Body of pancreas (tissue), 4 donors: ENCODE data around the gene CTIF. TPM values are rescaled to one million over a fixed set of nuclear protein-coding genes. Genes with fewer than 3 reads are reported as not detected.

Experiments
- ATAC-seq: fragments of 150-250 bp; one replicate; pipeline ENCODE4 v1.9.1; 2016
- DNase-seq, 4 donors: peaks; one replicate each; pipeline ENCODE4 v3.0.0-alpha.2; 2019
- H3K27ac ChIP-seq, 4 donors: fragments of 200-600 bp; sonication (generic); 1 replicate in 3 of 4; 2 replicates in 1 of 4; pipeline versions ENCODE4 v1.5.1 to v1.6.1; 2016 to 2019; ENCODE audit warnings: mild to moderate bottlenecking in 1 of 4, mixed read lengths in 1 of 4, moderate library complexity in 1 of 4
- H3K27me3 ChIP-seq, 2 donors: fragments of 200-600 bp; sonication (generic); one replicate each; pipeline ENCODE4 v1.6.0; 2016; ENCODE audit warnings: mild to moderate bottlenecking in 1 of 2
- H3K36me3 ChIP-seq, 2 donors: fragments of 200-600 bp; sonication (generic); replicated peaks in 1 of 2; 2 replicates each; pipeline ENCODE4 v1.5.1; 2016; ENCODE audit warnings: low read depth in 2 of 2; ENCODE audit not compliant: insufficient read depth in 1 of 2
- H3K4me1 ChIP-seq: fragments of 200-600 bp; sonication (generic); one replicate; pipeline ENCODE4 v1.6.0; 2016
- H3K4me3 ChIP-seq, 2 donors: fragments of 200-600 bp; sonication (generic); 1 replicate in 1 of 2; 2 replicates in 1 of 2; pipeline ENCODE4 v1.5.1; 2016 to 2019
- H3K9me3 ChIP-seq, 3 donors: fragments of 200-600 bp; sonication (generic); 1 replicate in 2 of 3; 2 replicates in 1 of 3; pipeline ENCODE4 v1.5.1; 2016
- CTCF ChIP-seq, 7 experiments: fragments of 450-650 bp in 4 of 7; fragments of 200-600 bp in 3 of 7; sonication (generic) in 3 of 7; IDR thresholded peaks; one replicate each; pipeline ENCODE4 v1.5.1; 2016 to 2019; ENCODE audit warnings: antibody characterized with exemption in 7 of 7
- POLR2A ChIP-seq, 3 donors: fragments of 450-650 bp; IDR thresholded peaks; one replicate each; pipeline ENCODE4 v1.6.1; 2016; ENCODE audit warnings: antibody characterized with exemption in 3 of 3, mild to moderate bottlenecking in 2 of 3
- WGBS, 2 donors: methylation state at CpG; one replicate each; pipeline ENCODE4 v1.1.5; 2017; 5-methylcytosine and 5-hydroxymethylcytosine counted together
- intact Hi-C: fragments of 100-400 bp; cut with DNase I; formaldehyde crosslinking; loops from one replicate; pipeline ENCODE4 v1.15.1; 2023
- total RNA-seq, 2 donors: library from RNA; depleted of rRNA; stranded (reverse); fragments of >200 nt; gene quantifications; one replicate each; pipeline ENCODE4 v1.1.0, GENCODE V29; 2016

Gene CTIF
- total RNA-seq, 2 donors from 2014 or later, result 18.7 to 24.4 TPM

- 75 to 78% methylated on average over 5 to 10 of the region's 10 CpGs for WGBS, 2 donors
- H3K27me3 ChIP-seq, result no peaks in the 10 kb centered on the region
- no peaks in the 10 kb centered on the region for H3K4me1 ChIP-seq
- H3K9me3 ChIP-seq, result no peaks in the 10 kb centered on the region
- H3K4me3 ChIP-seq, result no peak overlapping the region
- peaks cover 0 to under 1% of the 10 kb centered on the region in 2 donors for H3K36me3 ChIP-seq
- DNase-seq, result no peak
- intact Hi-C loops, result no loop called here
- TF ChIP-seq CTCF (IDR thresholded peaks at IDR 0.05) (no peak), POLR2A (IDR thresholded peaks at IDR 0.05) (no peak)
- no peak for ATAC-seq
- no peak overlapping the region for H3K27ac ChIP-seq
Observed at GRCh38 chr18:48767090-48767690, 228.4 kb downstream of the CTIF start.

GRCh38 chr18:48769006-48769636 lies 230.3 kb downstream of the CTIF start:
- H3K27ac ChIP-seq, result no peak overlapping the region
- no peaks in the 10 kb centered on the region for H3K36me3 ChIP-seq
- no peak for DNase-seq
- no peaks in the 10 kb centered on the region for H3K27me3 ChIP-seq
- H3K4me3 ChIP-seq, result no peak overlapping the region
- H3K4me1 ChIP-seq, result no peaks in the 10 kb centered on the region
- TF ChIP-seq CTCF (IDR thresholded peaks at IDR 0.05) (no peak), POLR2A (IDR thresholded peaks at IDR 0.05) (no peak)
- no peak for ATAC-seq
- intact Hi-C loops, result no loop called here
- 81 to 94% methylated on average over 10 of the region's 10 CpGs for WGBS, 2 donors
- no peaks in the 10 kb centered on the region for H3K9me3 ChIP-seq

GRCh38 chr18:48770243-48770642 lies 231.4 kb downstream of the CTIF start:
- WGBS, 2 donors, result 91 to 96% methylated on average over 7 to 8 of the region's 8 CpGs
- H3K9me3 ChIP-seq, result no peaks in the 10 kb centered on the region
- no peak overlapping the region for H3K4me3 ChIP-seq
- H3K4me1 ChIP-seq, result no peaks in the 10 kb centered on the region
- H3K27ac ChIP-seq, result no peak overlapping the region
- DNase-seq (no peak), ATAC-seq (no peak)
- TF ChIP-seq CTCF (IDR thresholded peaks at IDR 0.05) (no peak), POLR2A (IDR thresholded peaks at IDR 0.05) (no peak)
- intact Hi-C loops, result loop anchor here (10.0 kb wide), 2 partner anchors 205 to 415 kb away; no protein-coding TSS in a partner anchor
- H3K27me3 ChIP-seq, result no peaks in the 10 kb centered on the region
- no peaks in the 10 kb centered on the region for H3K36me3 ChIP-seq

GRCh38 chr18:48771641-48772375 lies 233.0 kb downstream of the CTIF start:
- no peaks in the 10 kb centered on the region for H3K4me1 ChIP-seq
- H3K27me3 ChIP-seq, result no peaks in the 10 kb centered on the region
- H3K9me3 ChIP-seq, result no peaks in the 10 kb centered on the region
- ATAC-seq (peak; percentile 24), DNase-seq (no peak)
- no peak overlapping the region for H3K27ac ChIP-seq
- intact Hi-C loops, result loop anchor here (10.0 kb wide), 2 partner anchors 203 to 413 kb away; no protein-coding TSS in a partner anchor
- no peak overlapping the region for H3K4me3 ChIP-seq
- no peaks in the 10 kb centered on the region for H3K36me3 ChIP-seq
- WGBS, 2 donors, result 70 to 87% methylated on average over 5 to 22 of the region's 22 CpGs
- TF ChIP-seq POLR2A (IDR thresholded peaks at IDR 0.05), result no peak
- no peak for TF ChIP-seq CTCF (IDR thresholded peaks at IDR 0.05)
